Activated naive CD4-positive, alpha-beta T cell treated with anti-CD3 and anti-CD28 coated beads for 36 hours (primary cell): ENCODE results near the gene CLPTM1L. TPM values are rescaled to one million over a fixed set of nuclear protein-coding genes. Genes with fewer than 3 reads are reported as not detected.

ENCODE experiments used
- CTCF ChIA-PET: fragments of 350-600 bp; sonication (Branson Sonifier 250); formaldehyde crosslinking; loops from one replicate; lab custom pipeline; 2021; ENCODE audit warnings: antibody characterized with exemption; lab: Charles Lee
- DNase-seq: peaks from one replicate; pipeline ENCODE4 v3.0.0-alpha.2; 2020
- H3K27ac Mint-ChIP-seq: one replicate; pipeline ENCODE4 v1.8.0; 2021; ENCODE audit warnings: mild to moderate bottlenecking, mixed read lengths
- H3K27me3 Mint-ChIP-seq: one replicate; pipeline ENCODE4 v1.8.0; 2021; ENCODE audit warnings: low read depth, mixed read lengths
- H3K36me3 Mint-ChIP-seq: one replicate; pipeline ENCODE4 v1.8.0; 2021; ENCODE audit warnings: low read depth, mixed read lengths
- H3K4me1 Mint-ChIP-seq: one replicate; pipeline ENCODE4 v1.8.0; 2021; ENCODE audit warnings: low read depth, mixed read lengths
- H3K4me3 Mint-ChIP-seq: one replicate; pipeline ENCODE4 v1.8.0; 2021; ENCODE audit warnings: mild to moderate bottlenecking, moderate library complexity, mixed read lengths
- H3K9me3 Mint-ChIP-seq: one replicate; pipeline ENCODE4 v1.8.0; 2021; ENCODE audit warnings: mixed read lengths
- intact Hi-C: fragments of 100-400 bp; cut with micrococcal nuclease; formaldehyde crosslinking; loops from one replicate; pipeline ENCODE4 v1.15.1; 2023
- total RNA-seq, 2 experiments: library from RNA; stranded (reverse); gene quantifications; one replicate each; pipeline ENCODE4 v1.2.3, GENCODE V29; 2021

Gene CLPTM1L
- total RNA-seq, 2 experiments from 2014 or later: 48.0 to 48.5 TPM

GRCh38 chr5:1354576-1354975 is 9.7 kb upstream of the CLPTM1L start:
- CTCF ChIA-PET: interaction anchor here (0.7 to 1.2 kb wide), 3 partner anchors 8 to 26 kb away, joined by 3 to 4 read pairs (median 3); no protein-coding TSS in a partner anchor
- H3K9me3 Mint-ChIP-seq: no peaks in the 10 kb centered on the region
- no peaks in the 10 kb centered on the region for H3K36me3 Mint-ChIP-seq

GRCh38 chr5:1352231-1353219 is 7.6 kb upstream of the CLPTM1L start:
- Mint-ChIP-seq H3K4me3 (no peak overlapping the region), H3K27me3 (no peaks in the 10 kb centered on the region), H3K4me1 (no peaks in the 10 kb centered on the region), H3K9me3 (no peaks in the 10 kb centered on the region), H3K36me3 (no peaks in the 10 kb centered on the region), H3K27ac (no peak overlapping the region)
- DNase-seq: no peak
- CTCF ChIA-PET: interaction anchor here (0.6 kb wide), 1 partner anchor 85 kb away, joined by 3 read pairs; no protein-coding TSS in a partner anchor
- intact Hi-C loops: no loop called here

More at GRCh38 chr5:1354576-1354975, 9.7 kb upstream of the CLPTM1L start:
- Mint-ChIP-seq H3K27me3 (no peaks in the 10 kb centered on the region), H3K27ac (no peak overlapping the region), H3K4me3 (no peak overlapping the region), H3K4me1 (no peaks in the 10 kb centered on the region)
- intact Hi-C loops: no loop called here
- no peak for DNase-seq

GRCh38 chr5:1351156-1351555 is 6.3 kb upstream of the CLPTM1L start:
- CTCF ChIA-PET: no interaction called here
- Mint-ChIP-seq H3K36me3 (no peaks in the 10 kb centered on the region), H3K4me1 (peaks cover 3% of the 10 kb centered on the region), H3K4me3 (no peak overlapping the region), H3K27me3 (no peaks in the 10 kb centered on the region), H3K9me3 (no peaks in the 10 kb centered on the region), H3K27ac (no peak overlapping the region)
- DNase-seq: no peak
- intact Hi-C loops: no loop called here

- CTCF ChIA-PET: no interaction called here
- Mint-ChIP-seq H3K4me1 (peaks cover 9% of the 10 kb centered on the region), H3K36me3 (peaks cover under 1% of the 10 kb centered on the region), H3K27ac (no peak overlapping the region), H3K27me3 (no peaks in the 10 kb centered on the region), H3K9me3 (no peaks in the 10 kb centered on the region), H3K4me3 (no peak overlapping the region)
- intact Hi-C loops: loop anchor here (10.0 kb wide), 2 partner anchors 296 to 874 kb away; no protein-coding TSS in a partner anchor
- DNase-seq: no peak
These were observed 4.3 kb upstream of the CLPTM1L start for GRCh38 chr5:1349246-1349645.

GRCh38 chr5:1348986-1349245 is 4.0 kb upstream of the CLPTM1L start:
- CTCF ChIA-PET: no interaction called here
- Mint-ChIP-seq H3K27ac (no peak overlapping the region), H3K4me3 (no peak overlapping the region), H3K27me3 (no peaks in the 10 kb centered on the region), H3K9me3 (no peaks in the 10 kb centered on the region), H3K4me1 (peaks cover 12% of the 10 kb centered on the region), H3K36me3 (peaks cover 4% of the 10 kb centered on the region)
- DNase-seq: no peak
- intact Hi-C loops: loop anchor here (10.0 kb wide), 2 partner anchors 296 to 874 kb away; no protein-coding TSS in a partner anchor

- DNase-seq: no peak
- CTCF ChIA-PET: interaction anchor here (0.7 kb wide), 1 partner anchor 33 kb away, joined by 4 read pairs; no protein-coding TSS in a partner anchor
- peaks cover 9% of the 10 kb centered on the region for H3K36me3 Mint-ChIP-seq
These were observed 2.7 kb upstream of the CLPTM1L start for GRCh38 chr5:1347571-1347970.

GRCh38 chr5:1346627-1347440 is 1.9 kb upstream of the CLPTM1L start:
- Mint-ChIP-seq H3K36me3 (peaks cover 9% of the 10 kb centered on the region), H3K27me3 (no peaks in the 10 kb centered on the region), H3K27ac (no peak overlapping the region), H3K4me1 (peaks cover 26% of the 10 kb centered on the region), H3K4me3 (peak overlapping the region; percentile 76), H3K9me3 (no peaks in the 10 kb centered on the region)
- DNase-seq: no peak
- intact Hi-C loops: loop anchor here (10.0 kb wide), 2 partner anchors 298 to 872 kb away; no protein-coding TSS in a partner anchor
- CTCF ChIA-PET: interaction anchor here (0.7 to 0.9 kb wide), 3 partner anchors 12 to 298 kb away, joined by 3 to 4 read pairs (median 3); no protein-coding TSS in a partner anchor

More at GRCh38 chr5:1347571-1347970, 2.7 kb upstream of the CLPTM1L start:
- Mint-ChIP-seq H3K9me3 (no peaks in the 10 kb centered on the region), H3K27ac (no peak overlapping the region), H3K4me3 (no peak overlapping the region), H3K27me3 (no peaks in the 10 kb centered on the region), H3K4me1 (peaks cover 21% of the 10 kb centered on the region)
- intact Hi-C loops: loop anchor here (10.0 kb wide), 2 partner anchors 297 to 873 kb away; no protein-coding TSS in a partner anchor

- Mint-ChIP-seq H3K27me3 (no peaks in the 10 kb centered on the region), H3K4me1 (peaks cover 30% of the 10 kb centered on the region), H3K36me3 (peaks cover 15% of the 10 kb centered on the region), H3K4me3 (peak overlapping the region; percentile 76), H3K9me3 (no peaks in the 10 kb centered on the region), H3K27ac (peak overlapping the region; percentile 53)
- CTCF ChIA-PET: interaction anchor here (0.9 kb wide), 2 partner anchors 13 to 299 kb away, joined by 3 read pairs; no protein-coding TSS in a partner anchor
- intact Hi-C loops: loop anchor here (1.0 to 10.0 kb wide), 8 partner anchors 30 to 871 kb away; partner anchors contain the start of gene TERT
- DNase-seq: no peak
These were observed 1.2 kb upstream of the CLPTM1L start for GRCh38 chr5:1345876-1346626.

GRCh38 chr5:1343931-1344901 is 683 bp downstream of the CLPTM1L start:
- H3K36me3 Mint-ChIP-seq: peaks cover 20% of the 10 kb centered on the region
- no peaks in the 10 kb centered on the region for H3K27me3 Mint-ChIP-seq
- no peaks in the 10 kb centered on the region for H3K9me3 Mint-ChIP-seq
- peaks cover 31% of the 10 kb centered on the region for H3K4me1 Mint-ChIP-seq
- peak overlapping the region; percentile 79 for H3K4me3 Mint-ChIP-seq
- intact Hi-C loops: loop anchor here (10.0 kb wide), 2 partner anchors 301 to 869 kb away; no protein-coding TSS in a partner anchor
- peak overlapping the region; percentile 70 for H3K27ac Mint-ChIP-seq
- DNase-seq: peak; percentile 21
- CTCF ChIA-PET: interaction anchor here (0.7 to 1.0 kb wide), 3 partner anchors 36 to 285 kb away, joined by 3 read pairs; no protein-coding TSS in a partner anchor

GRCh38 chr5:1343315-1343751 is 1.6 kb downstream of the CLPTM1L start:
- Mint-ChIP-seq H3K9me3 (no peaks in the 10 kb centered on the region), H3K27ac (no peak overlapping the region), H3K4me1 (peaks cover 31% of the 10 kb centered on the region), H3K4me3 (peak overlapping the region; percentile 54), H3K27me3 (no peaks in the 10 kb centered on the region), H3K36me3 (peaks cover 20% of the 10 kb centered on the region)
- intact Hi-C loops: loop anchor here (10.0 kb wide), 2 partner anchors 301 to 869 kb away; no protein-coding TSS in a partner anchor
- CTCF ChIA-PET: no interaction called here
- no peak for DNase-seq
